Progenitor cell of endocrine pancreas (in vitro differentiated cells): ENCODE data around the gene SLCO2A1. TPM values are rescaled to one million over a fixed set of nuclear protein-coding genes. Genes with fewer than 3 reads are reported as not detected.
A peak's percentile ranks its signal among the peaks of the same experiment; 100 is the strongest.

Source experiments
- DNase-seq: peaks from one replicate; pipeline ENCODE4 v3.0.0; 2021; ENCODE audit warnings: low spot score; ENCODE audit not compliant: unreplicated experiment
- H3K27ac Mint-ChIP-seq: 2 replicates; pipeline ENCODE4 v1.8.0; 2021; ENCODE audit warnings: mild to moderate bottlenecking, moderate library complexity, mixed read lengths
- H3K27me3 Mint-ChIP-seq: 2 replicates; pipeline ENCODE4 v1.8.0; 2021; ENCODE audit warnings: mixed read lengths
- H3K36me3 Mint-ChIP-seq: 2 replicates; pipeline ENCODE4 v1.8.0; 2022; ENCODE audit warnings: mixed read lengths; ENCODE audit not compliant: insufficient read depth
- H3K4me1 Mint-ChIP-seq: 2 replicates; pipeline ENCODE4 v1.8.0; 2021; ENCODE audit warnings: low read depth, mixed read lengths
- H3K4me3 Mint-ChIP-seq: 2 replicates; pipeline ENCODE4 v1.8.0; 2021; ENCODE audit warnings: low read depth, mild to moderate bottlenecking, moderate library complexity, mixed read lengths
- H3K9me3 Mint-ChIP-seq: 2 replicates; pipeline ENCODE4 v1.8.0; 2021; ENCODE audit warnings: low read depth, mixed read lengths
- CTCF ChIP-seq: fragments of 200-600 bp; sonication (generic); IDR thresholded peaks from one replicate; pipeline ENCODE4 v1.5.0; 2021; ENCODE audit warnings: antibody characterized with exemption, mild to moderate bottlenecking; ENCODE audit not compliant: unreplicated experiment
- total RNA-seq: library from RNA; stranded (reverse); gene quantifications from 2 replicates; pipeline ENCODE4 v1.2.1, GENCODE V29; 2021

SLCO2A1 gene
- total RNA-seq, 1 donor from 2014 or later = 27.9 TPM

DNA sequence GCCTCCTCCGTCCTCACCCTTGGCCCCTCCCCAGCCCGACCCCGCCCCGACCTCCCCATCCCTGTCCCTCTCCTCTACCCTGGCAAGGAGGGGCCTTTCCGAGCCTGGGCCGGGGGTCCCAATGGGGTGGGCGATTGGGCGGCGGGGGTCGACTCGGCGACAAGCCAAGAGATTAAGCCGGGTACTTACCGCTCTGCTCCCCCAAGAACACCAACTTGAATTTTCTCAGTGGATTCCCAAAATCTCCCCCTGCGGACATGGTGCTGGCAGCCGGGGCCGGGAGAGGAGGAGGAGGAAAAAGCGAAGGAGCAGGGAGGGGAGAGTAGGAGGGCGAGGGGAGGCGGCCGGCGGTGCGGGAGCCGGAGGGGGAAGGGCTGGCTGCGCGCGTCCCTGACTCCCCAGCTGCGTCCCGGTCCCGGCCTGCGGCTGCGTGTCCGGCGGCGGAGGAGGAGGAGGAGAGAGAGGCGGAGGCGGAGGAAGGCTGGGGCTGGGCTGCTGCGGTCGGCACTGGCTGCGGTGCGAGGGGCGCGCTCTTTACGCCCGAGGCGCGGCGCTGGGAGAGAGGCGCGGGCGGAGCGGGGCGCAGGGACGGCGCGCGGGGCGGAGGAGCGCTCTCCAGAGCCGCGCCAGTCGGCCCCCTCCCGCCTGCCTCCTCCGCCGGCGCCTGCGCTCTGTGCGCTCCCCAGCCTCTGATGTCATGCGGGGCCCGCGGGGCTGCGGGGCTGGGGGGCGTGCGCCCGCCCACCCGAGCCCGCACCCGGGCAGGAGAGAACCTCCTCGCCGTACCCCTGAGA is 134.3 kb downstream of the SLCO2A1 start, which contains the start of gene RAB6B:
RAB6B (minus strand) TSS at position 675 of the 794 bp plus-strand sequence; CDS start at position 259, 416 bp downstream.
- peak within 1 kb of the TSS; percentile 93 for H3K27ac Mint-ChIP-seq
- TF ChIP-seq CTCF = no peak
- H3K9me3 Mint-ChIP-seq = no peaks in the 10 kb centered on the region
- H3K4me3 Mint-ChIP-seq = peak within 1 kb of the TSS; percentile 85
- H3K27me3 Mint-ChIP-seq = peaks cover 78% of the 10 kb centered on the region
- peak; percentile 33 for DNase-seq
- no peaks in the 10 kb centered on the region for H3K4me1 Mint-ChIP-seq
- no peaks in the 10 kb centered on the region for H3K36me3 Mint-ChIP-seq

GRCh38 chr3:133894353-133895207 is 135.1 kb downstream of the SLCO2A1 start:
- DNase-seq = no peak
- Mint-ChIP-seq H3K36me3 (no peaks in the 10 kb centered on the region), H3K9me3 (no peaks in the 10 kb centered on the region), H3K4me3 (peak overlapping the region; percentile 71), H3K27ac (no peak overlapping the region), H3K27me3 (peaks cover 75% of the 10 kb centered on the region), H3K4me1 (no peaks in the 10 kb centered on the region)
- peak; percentile 15 for TF ChIP-seq CTCF

DNA sequence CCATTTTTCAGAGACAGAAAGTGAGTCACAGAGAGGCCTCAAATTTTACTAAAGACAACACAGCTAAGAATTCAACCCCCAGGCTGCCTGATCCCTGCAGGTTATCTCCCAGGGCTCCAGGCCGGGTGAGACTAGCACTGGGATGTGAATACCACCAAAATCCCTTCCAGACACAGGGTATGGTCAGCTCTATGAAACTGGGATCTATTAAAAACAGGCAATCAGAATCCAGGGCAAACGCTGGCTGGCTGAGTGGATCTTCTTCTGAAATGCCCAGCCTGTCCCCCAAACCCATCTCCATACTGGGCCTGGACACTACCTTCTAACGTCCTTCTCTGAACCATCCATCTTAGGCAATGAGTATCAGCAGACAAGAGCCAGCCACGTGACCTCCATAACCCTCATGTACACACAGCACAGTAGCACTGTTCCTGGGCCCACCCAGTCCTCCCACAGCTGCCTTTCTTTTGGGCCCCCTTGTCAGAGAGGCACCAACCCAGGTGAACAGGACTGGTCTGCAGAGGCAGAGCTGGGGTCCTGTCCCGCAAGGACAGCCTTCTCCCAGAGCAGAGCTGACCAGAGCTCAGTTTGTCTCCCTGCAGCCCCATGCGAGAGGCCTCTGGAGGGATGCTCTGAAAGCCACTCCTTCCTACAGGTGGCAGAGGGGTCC is 135.9 kb downstream of the SLCO2A1 start:
- Mint-ChIP-seq H3K4me3 (peak overlapping the region; percentile 71), H3K9me3 (no peaks in the 10 kb centered on the region)

DNA sequence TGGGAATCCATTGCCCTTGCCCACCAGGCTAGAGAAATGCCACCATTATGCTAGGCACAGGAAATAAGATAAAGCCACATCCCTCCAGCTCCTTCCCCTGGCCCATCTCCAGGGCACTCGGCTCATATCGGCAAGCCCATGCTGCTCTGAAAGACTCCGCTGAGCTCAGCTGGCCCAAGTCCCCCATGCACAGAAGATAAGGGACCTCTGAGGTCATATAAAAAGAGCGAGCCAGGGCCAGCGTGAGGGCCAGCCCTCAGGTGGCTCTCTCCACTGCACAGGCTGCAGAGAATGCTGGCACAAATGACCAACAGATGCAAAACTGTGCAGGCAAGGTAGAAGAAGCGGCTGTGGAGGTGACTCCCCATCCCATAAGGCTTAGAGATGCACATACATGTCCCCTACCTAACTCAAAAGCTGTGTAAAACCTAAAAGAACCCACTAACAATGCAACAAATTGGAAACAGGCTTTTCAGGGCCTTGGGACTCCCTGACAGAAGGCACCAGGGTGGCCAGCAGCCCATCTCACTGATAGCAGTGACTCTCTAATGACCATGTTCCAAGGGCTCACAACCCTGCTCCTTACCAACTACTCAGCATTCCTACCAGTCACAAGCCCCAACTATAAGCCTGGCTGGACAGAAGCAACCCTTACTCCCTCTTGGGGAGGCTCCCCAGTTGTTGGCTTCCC is 137.0 kb downstream of the SLCO2A1 start:
- H3K36me3 Mint-ChIP-seq = no peaks in the 10 kb centered on the region
- no peak overlapping the region for H3K27ac Mint-ChIP-seq
- H3K4me1 Mint-ChIP-seq = no peaks in the 10 kb centered on the region
- peaks cover 64% of the 10 kb centered on the region for H3K27me3 Mint-ChIP-seq
- H3K9me3 Mint-ChIP-seq = no peaks in the 10 kb centered on the region
- no peak for DNase-seq
- no peak for TF ChIP-seq CTCF
- no peak overlapping the region for H3K4me3 Mint-ChIP-seq

More for the DNA sequence above, 135.9 kb downstream of the SLCO2A1 start:
- H3K4me1 Mint-ChIP-seq = no peaks in the 10 kb centered on the region
- no peak overlapping the region for H3K27ac Mint-ChIP-seq
- DNase-seq = no peak
- TF ChIP-seq CTCF = no peak
- no peaks in the 10 kb centered on the region for H3K36me3 Mint-ChIP-seq
- peaks cover 73% of the 10 kb centered on the region for H3K27me3 Mint-ChIP-seq
